Measurements from ENCODE around the gene OR3A1.
"Not testable (repeated sequence)": the region's sequence is repeated elsewhere in the genome, so short reads cannot be mapped to it uniquely, and the experiment has no call there.

OR3A1 gene

GRCh38 chr17:3282901-3283300 lies 15.3 kb downstream of the OR3A1 start:
- CTCF ChIA-PET = no interaction called here
- no peak for TF ChIP-seq CTCF (IDR thresholded peaks at IDR 0.05; ENCODE audit: control extremely low read depth, extremely low read depth, low read depth, missing control alignments)
- POLR2A ChIA-PET = no interaction called here
- no peak for DNase-seq (ENCODE audit: extremely low spot score)

GRCh38 chr17:3276126-3276525 lies 22.0 kb downstream of the OR3A1 start:
- ChIA-PET CTCF (no interaction called here), POLR2A (no interaction called here)
- TF ChIP-seq CTCF (IDR thresholded peaks at IDR 0.05; ENCODE audit: control extremely low read depth, extremely low read depth, low read depth, missing control alignments) = no peak
- DNase-seq (ENCODE audit: extremely low spot score) = no peak

GRCh38 chr17:3271072-3271848 lies 26.9 kb downstream of the OR3A1 start:
- no peak for DNase-seq (ENCODE audit: extremely low spot score)
- ChIA-PET POLR2A (no interaction called here), CTCF (no interaction called here)
- TF ChIP-seq CTCF (IDR thresholded peaks at IDR 0.05; ENCODE audit: control extremely low read depth, extremely low read depth, low read depth, missing control alignments) = no peak

GRCh38 chr17:3260600-3260999 lies 37.6 kb downstream of the OR3A1 start:
- CTCF ChIA-PET = no interaction called here
- TF ChIP-seq CTCF (IDR thresholded peaks at IDR 0.05; ENCODE audit: control extremely low read depth, extremely low read depth, low read depth, missing control alignments) = no peak
- no peak for DNase-seq (ENCODE audit: extremely low spot score)
- POLR2A ChIA-PET = no interaction called here

GRCh38 chr17:3260163-3260562 lies 38.0 kb downstream of the OR3A1 start:
- ChIA-PET POLR2A (no interaction called here), CTCF (no interaction called here)
- TF ChIP-seq CTCF (IDR thresholded peaks at IDR 0.05; ENCODE audit: control extremely low read depth, extremely low read depth, low read depth, missing control alignments) = no peak
- no peak for DNase-seq (ENCODE audit: extremely low spot score)

- POLR2A ChIA-PET = no interaction called here
- DNase-seq (ENCODE audit: extremely low spot score) = no peak
- CTCF ChIA-PET = no interaction called here
- TF ChIP-seq CTCF (IDR thresholded peaks at IDR 0.05; ENCODE audit: control extremely low read depth, extremely low read depth, low read depth, missing control alignments) = no peak
Observed at GRCh38 chr17:3256575-3256974, 41.6 kb downstream of the OR3A1 start.

- CTCF ChIA-PET; POLR2A ChIA-PET; DNase-seq (ENCODE audit: extremely low spot score): not testable (repeated sequence)
Observed at GRCh38 chr17:3249013-3249412, 49.1 kb downstream of the OR3A1 start.

- DNase-seq (ENCODE audit: extremely low spot score); POLR2A ChIA-PET; CTCF ChIA-PET: not testable (repeated sequence)
Observed at GRCh38 chr17:3244841-3245240, 53.3 kb downstream of the OR3A1 start.

GRCh38 chr17:3241044-3241443 lies 57.1 kb downstream of the OR3A1 start:
- DNase-seq (ENCODE audit: extremely low spot score); CTCF ChIA-PET; POLR2A ChIA-PET: not testable (repeated sequence)

Measured in GM10248 (cell line).